GM12878 (cell line): ENCODE measurements around the gene GOLT1B. TPM values are rescaled to one million over a fixed set of nuclear protein-coding genes. Genes with fewer than 3 reads are reported as not detected.

Experiments
- ATAC-seq: fragments of 200-7000 bp; cut with Tn5 transposase; 3 replicates; pipeline ENCODE4 v1.9.1; 2020; ENCODE audit warnings: mild to moderate bottlenecking, moderate library complexity
- BruUV-seq: library from RNA; stranded (reverse); fragments of 400-500 nt; replicated peaks from 2 replicates; lab custom pipeline; 2021; lab: Mats Ljungman, UMichigan
- CTCF ChIA-PET: fragments of 300-600 bp; sonication (Branson Sonifier 250); formaldehyde crosslinking; extraction: SDS; loops from one replicate; lab custom pipeline; 2021; ENCODE audit warnings: inconsistent platforms; lab: Yijun Ruan, JAX
- POLR2A ChIA-PET: fragments of 350-600 bp; formaldehyde crosslinking; extraction: SDS; loops from one replicate; lab custom pipeline; 2021; ENCODE audit warnings: inconsistent platforms; lab: Charles Lee
- RAD21 ChIA-PET: fragments of 300-600 bp; sonication (Branson Sonifier 250); formaldehyde crosslinking; loops from one replicate; lab custom pipeline; 2023; ENCODE audit warnings: antibody characterized with exemption; ENCODE audit not compliant: unreplicated experiment; lab: Charles Lee
- SMC1A ChIA-PET: fragments of 300-600 bp; sonication (Branson Sonifier 250); formaldehyde crosslinking; loops from one replicate; lab custom pipeline; 2023; ENCODE audit not compliant: unreplicated experiment, uncharacterized antibody; lab: Charles Lee
- DNase-seq: peaks from one replicate; pipeline ENCODE4 v3.0.0-alpha.2; 2011; ENCODE audit warnings: low read depth, low spot score
- FAIRE-seq: peaks from 3 replicates; lab custom pipeline; 2011; peaks lifted over from hg19 to GRCh38; lab: Jason Lieb, UNC
- H2AFZ ChIP-seq: 2 replicates; pipeline ENCODE4 v1.6.0; 2011; ENCODE audit warnings: low read depth, low read length, control low read depth; ENCODE audit not compliant: control insufficient read depth
- H3K27ac ChIP-seq: 2 replicates; pipeline ENCODE4 v1.5.1; 2011; ENCODE audit warnings: control low read depth; ENCODE audit not compliant: control insufficient read depth, insufficient read depth
- H3K27me3 ChIP-seq, 2 experiments: replicated peaks in 1 of 2; 2 replicates each; pipeline versions ENCODE4 v1.6.0 to v1.6.1; 2011; ENCODE audit warnings: low read length in 1 of 2; ENCODE audit not compliant: control insufficient read depth in 2 of 2, insufficient read depth in 2 of 2
- H3K36me3 ChIP-seq, 2 experiments: 2 replicates each; pipeline ENCODE4 v1.5.1; 2011; ENCODE audit warnings: low read length in 1 of 2; ENCODE audit not compliant: control insufficient read depth in 2 of 2, insufficient read depth in 2 of 2
- H3K4me1 ChIP-seq: 2 replicates; pipeline ENCODE4 v1.6.1; 2011; ENCODE audit warnings: mild to moderate bottlenecking, low read length, moderate library complexity, mixed read lengths; ENCODE audit not compliant: control insufficient read depth, insufficient read depth
- H3K4me2 ChIP-seq: 2 replicates; pipeline ENCODE4 v1.6.0; 2011; ENCODE audit warnings: control low read depth; ENCODE audit not compliant: control insufficient read depth, insufficient read depth
- H3K4me3 ChIP-seq: fragments of 200-600 bp; sonication (generic); 2 replicates; pipeline ENCODE4 v1.5.1; 2016
- H3K79me2 ChIP-seq: 2 replicates; pipeline ENCODE4 v1.6.0; 2011; ENCODE audit warnings: low read length; ENCODE audit not compliant: control insufficient read depth, insufficient read depth
- H3K9ac ChIP-seq: 2 replicates; pipeline ENCODE4 v1.8.0; 2011; ENCODE audit warnings: low read length, control low read depth, mixed read lengths; ENCODE audit not compliant: control insufficient read depth, insufficient read depth
- H3K9me3 ChIP-seq: replicated peaks from 3 replicates; pipeline ENCODE4 v1.5.1; 2011; ENCODE audit warnings: mild to moderate bottlenecking, low read length; ENCODE audit not compliant: control insufficient read depth, insufficient read depth
- H4K20me1 ChIP-seq: 2 replicates; pipeline ENCODE4 v1.6.0; 2011; ENCODE audit not compliant: control insufficient read depth, insufficient read depth
- BMI1 ChIP-seq: fragments of 450-650 bp; IDR thresholded peaks from 2 replicates; pipeline ENCODE4 v1.6.1; 2016; ENCODE audit warnings: mild to moderate bottlenecking, moderate library complexity, borderline replicate concordance
- EED ChIP-seq: sonication (generic); IDR thresholded peaks from 2 replicates; pipeline ENCODE4 v1.6.1; 2016; ENCODE audit warnings: antibody characterized with exemption, low read depth
- NR2F1 ChIP-seq: fragments of 450-650 bp; conservative IDR thresholded peaks from 2 replicates; pipeline ENCODE4 v1.6.1; 2017; ENCODE audit warnings: mild to moderate bottlenecking
- POLR2AphosphoS2 ChIP-seq: IDR thresholded peaks from 2 replicates; pipeline ENCODE4 v1.6.1; 2011; ENCODE audit warnings: low read depth, mild to moderate bottlenecking, low read length, improper control_type of control experiment, moderate library complexity
- USF1 ChIP-seq: IDR thresholded peaks from 2 replicates; pipeline ENCODE4 v1.6.1; 2011; ENCODE audit warnings: borderline replicate concordance, low read depth, mild to moderate bottlenecking, moderate library complexity, mixed read lengths, low read length; ENCODE audit not compliant: insufficient read depth; ENCODE audit errors: extremely low read length
- ZNF592 ChIP-seq: fragments of 450-650 bp; IDR thresholded peaks from 2 replicates; pipeline ENCODE4 v1.6.1; 2017; ENCODE audit warnings: mild to moderate bottlenecking, moderate library complexity
- ZNF622 ChIP-seq: fragments of 450-650 bp; IDR thresholded peaks from 2 replicates; pipeline ENCODE4 v1.6.1; 2017; ENCODE audit warnings: mild to moderate bottlenecking, inconsistent platforms
- WGBS: methylation state at CpG from one replicate; pipeline ENCODE4 v1.1.6; 2016; ENCODE audit warnings: low lambda C conversion rate; ENCODE audit not compliant: insufficient replicate concordance, insufficient coverage; ENCODE audit errors: missing lambda C conversion rate; 5-methylcytosine and 5-hydroxymethylcytosine counted together
- in situ Hi-C: fragments of 300-500 bp; cut with MboI; formaldehyde crosslinking; loops from 9 replicates; pipeline ENCODE4 v1.14.3; 2018; ENCODE audit warnings: mixed read lengths
- intact Hi-C: fragments of 100-400 bp; cut with micrococcal nuclease; formaldehyde crosslinking; loops from one replicate; pipeline ENCODE4 v1.14.2; 2022; ENCODE audit not compliant: unreplicated experiment
- polyA plus RNA-seq, 11 experiments: library from polyadenylated mRNA; depleted of rRNA in 4 of 11; unstranded in 6 of 11; stranded (reverse) in 5 of 11; fragments of >200 nt; fragmentation: Nextera tagmentation in 4 of 11; fragmentation: Illumina TruSeq in 1 of 11; extraction: Ambion mirVana in 4 of 11; extraction: Trizol in 1 of 11; gene quantifications; 1 replicate in 1 of 11; 2 replicates in 10 of 11; pipeline versions ENCODE4 v1.2.1 to v1.2.3, GENCODE V29; 2011 to 2016; ENCODE audit warnings: inconsistent platforms in 2 of 11, missing spikeins in 2 of 11, low read depth in 1 of 11
- total RNA-seq, 4 experiments: library from RNA; depleted of rRNA in 3 of 4; stranded (reverse); fragments of >200 nt in 3 of 4; fragmentation: Illumina TruSeq in 1 of 4; extraction: Trizol in 1 of 4; gene quantifications; 2 replicates each; pipeline versions ENCODE4 v1.2.1 to v1.2.3, GENCODE V29; 2013 to 2021

The GOLT1B gene
- total and polyA plus RNA-seq, 10 of the 15 experiments (the other 5 are each of a cell fraction or from before 2014, with no cell fraction given): 18.3 to 77.4 (median 32.9) TPM

- POLR2A ChIA-PET: no interaction called here
- Histone ChIP-seq H3K9me3 (no peaks in the 10 kb centered on the region), H3K9ac (no peak overlapping the region), H3K4me3 (no peak overlapping the region), H2AFZ (no peak overlapping the region), H3K36me3 (no peaks in the 10 kb centered on the region), H3K27me3 (no peaks in the 10 kb centered on the region), H3K79me2 (no peaks in the 10 kb centered on the region), H3K4me2 (no peak overlapping the region), H4K20me1 (no peaks in the 10 kb centered on the region), H3K4me1 (no peaks in the 10 kb centered on the region), H3K27ac (no peak overlapping the region)
- SMC1A ChIA-PET: no interaction called here
- CTCF ChIA-PET: interaction anchor here (0.6 to 0.7 kb wide), 2 partner anchors 10 to 154 kb away, joined by 3 read pairs; no protein-coding TSS in a partner anchor
- no TSS peak for BruUV-seq
- in situ Hi-C loops: no loop called here
- 20% methylated on average over 4 of the region's 4 CpGs for WGBS
- intact Hi-C loops: no loop called here
- ATAC-seq: no peak
- FAIRE-seq: no peak
- TF ChIP-seq EED: no peak
- TF ChIP-seq USF1: no peak
- TF ChIP-seq NR2F1: no peak
- no peak for TF ChIP-seq BMI1
- no peak for TF ChIP-seq POLR2AphosphoS2
- TF ChIP-seq ZNF622: no peak
- TF ChIP-seq ZNF592: no peak
- RAD21 ChIA-PET: no interaction called here
- DNase-seq: no peak
These were observed 50.4 kb downstream of the GOLT1B start for GRCh38 chr12:21551841-21552465.
